HG02852 (cell line): ENCODE results near the gene SLC35F1.

Experiments
- ATAC-seq: cut with Tn5 transposase; IDR thresholded peaks from one replicate; pipeline ENCODE4 v1.9.1; 2021; ENCODE audit warnings: mild to moderate bottlenecking, moderate library complexity; ENCODE audit not compliant: unreplicated experiment

SLC35F1 gene

GRCh38 chr6:118344014-118344670, 437.1 kb downstream of the SLC35F1 start:
- no peak for ATAC-seq

GRCh38 chr6:118350881-118351430, 443.9 kb downstream of the SLC35F1 start:
- no peak for ATAC-seq

GRCh38 chr6:118353564-118353963, 446.5 kb downstream of the SLC35F1 start:
- ATAC-seq = no peak

GRCh38 chr6:118354641-118355040, 447.6 kb downstream of the SLC35F1 start:
- ATAC-seq = peak; percentile 98

- ATAC-seq = no peak
These were observed 449.0 kb downstream of the SLC35F1 start for GRCh38 chr6:118356054-118356453.

GRCh38 chr6:118356686-118357085, 449.6 kb downstream of the SLC35F1 start:
- ATAC-seq = no peak
